ENCODE data around the gene CNNM3.

The CNNM3 gene

DNA sequence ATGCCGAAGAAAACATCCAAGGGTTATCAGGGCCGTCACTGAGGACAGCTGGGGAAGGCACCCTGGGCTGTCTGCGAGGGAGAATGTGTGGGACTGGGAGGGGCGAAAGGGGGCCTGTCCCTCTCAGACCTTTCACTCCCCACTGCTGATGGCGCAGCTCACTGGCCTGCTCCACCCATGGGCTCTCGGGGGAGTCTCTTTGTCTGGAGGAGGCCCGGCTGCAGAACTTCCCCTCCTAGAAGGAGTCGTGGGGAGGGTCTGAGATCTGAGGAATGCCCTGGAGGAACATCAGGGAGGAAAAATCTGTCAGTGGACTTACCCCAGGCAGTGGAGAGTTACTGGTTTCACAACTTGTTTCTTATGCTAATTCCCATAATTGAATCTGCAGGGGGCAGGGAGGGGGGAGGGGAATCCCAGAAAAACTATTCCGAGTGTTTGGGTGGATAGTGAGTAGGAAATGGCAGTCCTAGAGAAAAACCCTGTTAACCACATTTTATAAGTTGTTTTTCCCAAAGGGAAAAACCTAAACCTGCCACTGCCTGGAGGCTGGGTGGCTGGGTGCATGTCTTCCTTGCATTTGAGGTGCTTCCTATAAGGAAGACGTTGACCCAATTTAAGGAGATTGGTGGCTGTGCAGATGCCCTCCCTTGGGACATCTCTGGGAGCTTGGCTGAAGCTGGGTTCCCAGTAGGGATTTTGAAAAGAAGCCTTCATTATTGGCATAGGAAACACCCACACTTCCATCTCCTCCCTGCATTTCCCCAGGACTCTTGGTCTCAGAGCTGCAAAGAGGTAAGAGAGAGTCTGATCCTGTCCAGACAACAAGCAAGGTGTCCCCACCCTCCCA is 65.5 kb downstream of the CNNM3 start:
- DNase-seq, result no peak

DNA sequence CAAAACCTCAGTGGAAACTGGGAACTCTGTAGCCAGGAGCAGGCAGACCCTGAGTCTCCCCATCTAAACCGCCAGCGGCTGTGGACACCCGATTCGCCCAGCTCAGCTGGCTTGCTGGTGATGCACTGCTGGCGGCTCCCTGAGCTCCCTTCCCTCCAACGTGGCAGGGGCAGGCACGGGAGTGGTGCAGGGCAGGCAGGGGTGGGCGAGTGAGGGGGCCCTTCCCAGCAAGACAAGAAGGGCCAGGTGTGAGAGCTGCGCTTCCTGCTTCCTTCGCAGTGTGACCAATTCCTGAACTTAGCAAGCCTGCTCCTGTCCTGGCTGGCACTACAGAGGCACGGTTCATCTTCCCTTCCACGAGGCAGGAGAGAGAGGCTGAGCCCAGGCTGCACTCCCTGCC is 66.2 kb downstream of the CNNM3 start:
- no peak for DNase-seq

DNA sequence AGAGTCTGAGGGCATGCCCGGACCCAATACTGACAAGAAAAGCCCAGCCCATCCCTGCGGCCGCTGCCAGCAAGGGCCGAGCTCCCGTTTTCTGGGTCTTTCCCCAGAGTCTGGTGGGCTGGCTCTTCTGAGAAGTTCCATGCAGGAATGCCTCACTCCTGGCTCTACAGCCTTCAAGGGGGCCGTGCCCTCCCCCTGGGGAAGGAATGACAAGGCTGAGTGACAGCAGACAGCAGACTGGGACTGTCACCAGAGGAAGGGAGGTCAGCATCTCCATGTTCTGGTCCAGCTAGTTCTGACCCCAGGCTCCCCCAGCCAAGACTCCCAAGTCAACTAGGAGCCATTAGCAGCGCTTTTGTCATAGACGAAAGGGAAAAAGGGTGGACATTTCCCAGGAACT is 66.8 kb downstream of the CNNM3 start:
- no peak for DNase-seq

DNA sequence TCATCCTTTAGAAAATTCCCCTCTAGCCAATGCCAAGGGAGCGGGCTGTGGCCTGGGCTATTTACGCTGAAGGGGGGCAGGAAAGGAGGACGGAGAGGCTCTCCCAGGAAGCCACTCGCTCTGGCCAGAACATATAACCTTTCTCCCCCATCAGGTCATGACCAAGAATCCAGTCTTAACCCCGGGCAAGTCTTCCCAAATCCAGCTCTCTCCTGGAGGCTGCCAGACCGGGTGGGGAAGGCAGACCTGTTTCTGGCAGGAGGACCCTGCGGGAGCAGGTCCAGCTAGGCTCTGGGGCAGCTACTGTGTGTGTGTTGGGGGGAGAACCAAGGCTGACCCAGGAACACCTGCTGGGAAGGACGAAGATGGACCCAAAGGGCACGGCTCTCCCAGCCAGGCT is 67.2 kb downstream of the CNNM3 start:
- no peak for DNase-seq
